WTC11 (cell line): ENCODE data around the gene OR1K1. TPM values are rescaled to one million over a fixed set of nuclear protein-coding genes. Genes with fewer than 3 reads are reported as not detected.

Source experiments
- ATAC-seq: fragments of 200-7000 bp; cut with Tn5 transposase; 2 replicates; pipeline ENCODE4 v1.10.0; 2021; ENCODE audit warnings: mild to moderate bottlenecking, moderate library complexity
- CTCF ChIA-PET: fragments of 300-600 bp; sonication (Branson Sonifier 250); formaldehyde crosslinking; loops from one replicate; lab custom pipeline; 2021; ENCODE audit warnings: antibody characterized with exemption; lab: Charles Lee
- POLR2A ChIA-PET: fragments of 350-600 bp; sonication (Branson Sonifier 250); formaldehyde crosslinking; loops from one replicate; lab custom pipeline; 2021; ENCODE audit warnings: antibody characterized with exemption; lab: Charles Lee
- DNase-seq: peaks from one replicate; pipeline ENCODE4 v3.0.0; 2021; ENCODE audit warnings: low spot score
- H3K27ac Mint-ChIP-seq: 2 replicates; pipeline ENCODE4 v1.8.0; 2021; ENCODE audit warnings: mixed read lengths
- H3K27me3 Mint-ChIP-seq: 2 replicates; pipeline ENCODE4 v1.8.0; 2021; ENCODE audit warnings: low read depth, mild to moderate bottlenecking, moderate library complexity, mixed read lengths
- H3K36me3 Mint-ChIP-seq: 2 replicates; pipeline ENCODE4 v1.8.0; 2021; ENCODE audit warnings: mixed read lengths
- H3K4me1 Mint-ChIP-seq: 2 replicates; pipeline ENCODE4 v1.8.0; 2022; ENCODE audit warnings: mixed read lengths
- H3K4me3 Mint-ChIP-seq: 2 replicates; pipeline ENCODE4 v1.8.0; 2021; ENCODE audit warnings: mild to moderate bottlenecking, moderate library complexity, mixed read lengths
- H3K9me3 Mint-ChIP-seq: 2 replicates; pipeline ENCODE4 v1.8.0; 2021; ENCODE audit warnings: mixed read lengths
- CBFB ChIP-seq: sonication (generic); formaldehyde crosslinking; IDR thresholded peaks from 2 replicates; pipeline ENCODE4 v1.8.1; 2022; ENCODE audit warnings: mild to moderate bottlenecking, low read depth, missing genetic modification reagents
- EMX1 ChIP-seq: fragments of 250-450 bp; sonication (Bioruptor Pico); IDR thresholded peaks from 2 replicates; pipeline ENCODE4 v1.8.0; 2021; ENCODE audit warnings: mild to moderate bottlenecking
- IRF2 ChIP-seq: sonication (generic); formaldehyde crosslinking; IDR thresholded peaks from 2 replicates; pipeline ENCODE4 v1.8.0; 2022; ENCODE audit warnings: low read depth, missing genetic modification reagents, borderline replicate concordance
- SMAD4 ChIP-seq: sonication (generic); formaldehyde crosslinking; IDR thresholded peaks from 2 replicates; pipeline ENCODE4 v1.8.0; 2022; ENCODE audit warnings: mild to moderate bottlenecking, missing genetic modification reagents
- ZNF263 ChIP-seq: sonication (generic); formaldehyde crosslinking; IDR thresholded peaks from 2 replicates; pipeline ENCODE4 v1.8.1; 2022; ENCODE audit warnings: low read depth, mild to moderate bottlenecking, moderate library complexity, missing genetic modification reagents
- ZNF416 ChIP-seq: fragments of 250-450 bp; sonication (Bioruptor Pico); IDR thresholded peaks from 2 replicates; pipeline ENCODE4 v1.9.0; 2021; ENCODE audit warnings: mild to moderate bottlenecking, inconsistent platforms
- ZNF423 ChIP-seq: fragments of 250-450 bp; sonication (Bioruptor Pico); IDR thresholded peaks from 2 replicates; pipeline ENCODE4 v2.1.2; 2022; ENCODE audit warnings: mild to moderate bottlenecking, moderate library complexity
- total RNA-seq: library from RNA; stranded (reverse); gene quantifications from 3 replicates; pipeline ENCODE4 v1.2.3, GENCODE V29; 2021
- TF ChIP-seq, protein P1 (sequence below): fragments of 250-450 bp; sonication (Bioruptor Pico); IDR thresholded peaks from 2 replicates; pipeline ENCODE4 v1.9.0; 2021; ENCODE audit warnings: mild to moderate bottlenecking
- TF ChIP-seq, protein P2 (sequence below): sonication (generic); formaldehyde crosslinking; IDR thresholded peaks from 2 replicates; pipeline ENCODE4 v1.8.0; 2022; ENCODE audit warnings: missing genetic modification reagents
- TF ChIP-seq, protein P3 (sequence below): sonication (generic); formaldehyde crosslinking; IDR thresholded peaks from 2 replicates; pipeline ENCODE4 v1.8.0; 2022; ENCODE audit warnings: mild to moderate bottlenecking, missing genetic modification reagents
- TF ChIP-seq, protein P4 (sequence below): fragments of 250-450 bp; sonication (Bioruptor Pico); IDR thresholded peaks from 2 replicates; pipeline ENCODE4 v1.9.0; 2021; ENCODE audit warnings: mild to moderate bottlenecking, borderline replicate concordance
- TF ChIP-seq, protein P5 (sequence below): sonication (generic); formaldehyde crosslinking; IDR thresholded peaks from 2 replicates; pipeline ENCODE4 v1.8.1; 2023; ENCODE audit warnings: mild to moderate bottlenecking, missing genetic modification reagents
- TF ChIP-seq, protein P6 (sequence below): sonication (generic); formaldehyde crosslinking; IDR thresholded peaks from 2 replicates; pipeline ENCODE4 v1.8.1; 2022; ENCODE audit warnings: mild to moderate bottlenecking, missing genetic modification reagents, moderate library complexity, borderline replicate concordance

Gene OR1K1
- total RNA-seq, 1 experiment from 2014 or later, result not detected

DNA sequence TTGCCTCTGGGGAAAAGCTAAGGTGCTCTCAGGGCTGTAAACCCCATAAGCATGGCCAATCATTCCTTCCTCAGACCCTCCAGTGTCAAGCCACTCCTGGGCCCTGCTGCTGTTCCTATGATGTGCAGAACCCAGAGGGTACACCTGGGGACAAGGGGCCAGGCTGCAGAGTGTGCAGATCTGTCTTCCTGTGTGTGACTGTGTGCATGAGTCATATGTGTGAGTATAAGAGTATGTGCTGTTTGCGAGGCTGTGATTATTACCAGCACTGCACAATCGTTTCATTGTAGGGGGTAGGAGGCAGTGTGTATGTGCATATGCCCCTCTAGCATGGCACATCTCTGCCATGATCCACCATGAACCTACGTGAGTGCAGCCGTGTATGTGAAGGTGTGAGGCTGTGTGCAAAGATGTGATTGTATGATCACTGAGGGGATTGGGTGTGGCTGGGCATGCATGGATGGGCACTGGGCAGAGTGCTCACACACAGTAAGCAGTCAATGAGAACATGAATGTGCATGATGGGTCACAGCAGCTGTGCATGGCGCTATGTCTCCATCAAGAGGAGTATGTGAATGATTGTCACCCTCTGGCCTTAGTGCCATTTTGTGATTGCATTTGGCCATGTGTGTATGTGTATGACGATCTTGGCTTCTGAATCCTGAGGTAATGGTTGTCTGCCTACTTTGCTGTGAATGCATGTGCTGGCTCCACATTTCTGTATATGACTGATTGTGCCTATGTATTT, 2.4 kb upstream of the OR1K1 start:
- no peaks in the 10 kb centered on the region for H3K4me1 Mint-ChIP-seq
- peaks cover 24% of the 10 kb centered on the region for H3K36me3 Mint-ChIP-seq
- H3K27me3 Mint-ChIP-seq, result peaks cover 11% of the 10 kb centered on the region; the same call in 1 of the 2 replicates
- ATAC-seq (no peak), DNase-seq (no peak)
- CTCF ChIA-PET, result no interaction called here
- no peak for TF ChIP-seq ZNF263 (CRISPR knock-in tag)
- H3K9me3 Mint-ChIP-seq, result peaks cover 71% of the 10 kb centered on the region
- H3K27ac Mint-ChIP-seq, result no peak overlapping the region
- no peak overlapping the region for H3K4me3 Mint-ChIP-seq
- POLR2A ChIA-PET, result no interaction called here

DNA sequence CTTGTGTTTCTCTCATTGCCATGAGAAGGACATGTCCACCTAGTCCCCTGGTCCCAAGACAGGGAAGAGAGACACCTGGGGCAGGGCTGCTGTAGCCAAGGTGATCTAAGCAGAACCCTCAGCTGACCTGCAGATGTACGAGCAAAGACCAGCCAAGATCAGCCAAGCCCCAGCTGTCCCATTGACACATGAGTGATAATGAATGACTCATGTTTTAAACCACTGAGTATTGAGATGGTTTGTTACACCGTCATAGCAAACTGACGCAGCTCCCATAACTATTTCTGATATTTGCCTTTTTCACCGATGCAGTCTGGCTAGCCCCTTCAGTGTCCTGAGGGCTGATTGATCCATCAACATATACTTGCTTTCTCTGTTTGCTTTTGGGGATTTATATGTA, 6.7 kb downstream of the OR1K1 start:
- no peak for DNase-seq
- peaks cover 13% of the 10 kb centered on the region for H3K27me3 Mint-ChIP-seq
- no peaks in the 10 kb centered on the region for H3K4me1 Mint-ChIP-seq
- ATAC-seq, result no peak
- ChIA-PET POLR2A (no interaction called here), CTCF (no interaction called here)
- H3K4me3 Mint-ChIP-seq, result no peak overlapping the region
- H3K27ac Mint-ChIP-seq, result no peak overlapping the region
- peaks cover 35% of the 10 kb centered on the region for H3K9me3 Mint-ChIP-seq
- H3K36me3 Mint-ChIP-seq, result peaks cover 16% of the 10 kb centered on the region
- TF ChIP-seq ZNF423, result no peak
- TF ChIP-seq, protein P1, sequence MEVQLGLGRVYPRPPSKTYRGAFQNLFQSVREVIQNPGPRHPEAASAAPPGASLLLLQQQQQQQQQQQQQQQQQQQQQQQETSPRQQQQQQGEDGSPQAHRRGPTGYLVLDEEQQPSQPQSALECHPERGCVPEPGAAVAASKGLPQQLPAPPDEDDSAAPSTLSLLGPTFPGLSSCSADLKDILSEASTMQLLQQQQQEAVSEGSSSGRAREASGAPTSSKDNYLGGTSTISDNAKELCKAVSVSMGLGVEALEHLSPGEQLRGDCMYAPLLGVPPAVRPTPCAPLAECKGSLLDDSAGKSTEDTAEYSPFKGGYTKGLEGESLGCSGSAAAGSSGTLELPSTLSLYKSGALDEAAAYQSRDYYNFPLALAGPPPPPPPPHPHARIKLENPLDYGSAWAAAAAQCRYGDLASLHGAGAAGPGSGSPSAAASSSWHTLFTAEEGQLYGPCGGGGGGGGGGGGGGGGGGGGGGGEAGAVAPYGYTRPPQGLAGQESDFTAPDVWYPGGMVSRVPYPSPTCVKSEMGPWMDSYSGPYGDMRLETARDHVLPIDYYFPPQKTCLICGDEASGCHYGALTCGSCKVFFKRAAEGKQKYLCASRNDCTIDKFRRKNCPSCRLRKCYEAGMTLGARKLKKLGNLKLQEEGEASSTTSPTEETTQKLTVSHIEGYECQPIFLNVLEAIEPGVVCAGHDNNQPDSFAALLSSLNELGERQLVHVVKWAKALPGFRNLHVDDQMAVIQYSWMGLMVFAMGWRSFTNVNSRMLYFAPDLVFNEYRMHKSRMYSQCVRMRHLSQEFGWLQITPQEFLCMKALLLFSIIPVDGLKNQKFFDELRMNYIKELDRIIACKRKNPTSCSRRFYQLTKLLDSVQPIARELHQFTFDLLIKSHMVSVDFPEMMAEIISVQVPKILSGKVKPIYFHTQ, result no peak
- TF ChIP-seq, protein P2, sequence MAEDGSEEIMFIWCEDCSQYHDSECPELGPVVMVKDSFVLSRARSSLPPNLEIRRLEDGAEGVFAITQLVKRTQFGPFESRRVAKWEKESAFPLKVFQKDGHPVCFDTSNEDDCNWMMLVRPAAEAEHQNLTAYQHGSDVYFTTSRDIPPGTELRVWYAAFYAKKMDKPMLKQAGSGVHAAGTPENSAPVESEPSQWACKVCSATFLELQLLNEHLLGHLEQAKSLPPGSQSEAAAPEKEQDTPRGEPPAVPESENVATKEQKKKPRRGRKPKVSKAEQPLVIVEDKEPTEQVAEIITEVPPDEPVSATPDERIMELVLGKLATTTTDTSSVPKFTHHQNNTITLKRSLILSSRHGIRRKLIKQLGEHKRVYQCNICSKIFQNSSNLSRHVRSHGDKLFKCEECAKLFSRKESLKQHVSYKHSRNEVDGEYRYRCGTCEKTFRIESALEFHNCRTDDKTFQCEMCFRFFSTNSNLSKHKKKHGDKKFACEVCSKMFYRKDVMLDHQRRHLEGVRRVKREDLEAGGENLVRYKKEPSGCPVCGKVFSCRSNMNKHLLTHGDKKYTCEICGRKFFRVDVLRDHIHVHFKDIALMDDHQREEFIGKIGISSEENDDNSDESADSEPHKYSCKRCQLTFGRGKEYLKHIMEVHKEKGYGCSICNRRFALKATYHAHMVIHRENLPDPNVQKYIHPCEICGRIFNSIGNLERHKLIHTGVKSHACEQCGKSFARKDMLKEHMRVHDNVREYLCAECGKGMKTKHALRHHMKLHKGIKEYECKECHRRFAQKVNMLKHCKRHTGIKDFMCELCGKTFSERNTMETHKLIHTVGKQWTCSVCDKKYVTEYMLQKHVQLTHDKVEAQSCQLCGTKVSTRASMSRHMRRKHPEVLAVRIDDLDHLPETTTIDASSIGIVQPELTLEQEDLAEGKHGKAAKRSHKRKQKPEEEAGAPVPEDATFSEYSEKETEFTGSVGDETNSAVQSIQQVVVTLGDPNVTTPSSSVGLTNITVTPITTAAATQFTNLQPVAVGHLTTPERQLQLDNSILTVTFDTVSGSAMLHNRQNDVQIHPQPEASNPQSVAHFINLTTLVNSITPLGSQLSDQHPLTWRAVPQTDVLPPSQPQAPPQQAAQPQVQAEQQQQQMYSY (CRISPR knock-in tag), result no peak
- TF ChIP-seq IRF2, result no peak

DNA sequence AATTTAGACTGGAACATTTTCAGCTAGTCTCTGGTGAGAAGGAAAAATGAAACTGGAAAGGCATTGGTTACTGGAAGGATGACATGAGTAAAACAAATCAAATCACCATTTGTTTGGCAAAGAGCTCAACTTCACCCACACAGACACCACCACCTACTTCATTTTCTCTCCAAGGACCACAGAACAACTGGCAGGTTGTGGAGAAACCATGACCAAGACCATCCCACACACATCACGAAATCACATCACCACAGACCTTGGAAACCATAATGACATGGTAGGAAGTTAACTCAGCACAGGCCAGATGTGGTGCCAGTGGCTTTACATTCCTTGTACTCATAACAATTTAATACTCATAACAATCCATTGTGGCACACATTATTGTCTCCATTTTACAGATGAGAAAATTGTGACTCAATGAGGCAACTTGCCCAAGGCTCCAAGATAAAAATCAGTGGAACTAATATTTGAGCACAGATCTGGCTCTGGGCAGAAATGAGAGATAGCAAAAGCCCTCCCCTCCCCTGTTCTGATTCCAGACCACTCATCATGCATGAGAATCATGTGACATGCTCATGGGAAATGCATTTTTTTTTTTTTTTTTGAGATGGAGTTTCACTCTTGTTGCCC, 7.5 kb downstream of the OR1K1 start:
- ATAC-seq (no peak), DNase-seq (no peak)
- Mint-ChIP-seq H3K36me3 (peaks cover 14% of the 10 kb centered on the region), H3K27me3 (peaks cover 13% of the 10 kb centered on the region), H3K9me3 (peaks cover 31% of the 10 kb centered on the region), H3K4me3 (no peak overlapping the region), H3K27ac (no peak overlapping the region), H3K4me1 (no peaks in the 10 kb centered on the region)
- POLR2A ChIA-PET, result no interaction called here
- CTCF ChIA-PET, result interaction anchor here (1.2 to 3.5 kb wide), 2 partner anchors 309 to 708 kb away, joined by 4 to 19 read pairs; no protein-coding TSS in a partner anchor
- no peak for TF ChIP-seq IRF2
- TF ChIP-seq SMAD4 (CRISPR knock-in tag), result no peak
- TF ChIP-seq, protein P3, sequence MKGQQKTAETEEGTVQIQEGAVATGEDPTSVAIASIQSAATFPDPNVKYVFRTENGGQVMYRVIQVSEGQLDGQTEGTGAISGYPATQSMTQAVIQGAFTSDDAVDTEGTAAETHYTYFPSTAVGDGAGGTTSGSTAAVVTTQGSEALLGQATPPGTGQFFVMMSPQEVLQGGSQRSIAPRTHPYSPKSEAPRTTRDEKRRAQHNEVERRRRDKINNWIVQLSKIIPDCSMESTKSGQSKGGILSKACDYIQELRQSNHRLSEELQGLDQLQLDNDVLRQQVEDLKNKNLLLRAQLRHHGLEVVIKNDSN (CRISPR knock-in tag), result no peak
- TF ChIP-seq, protein P4, sequence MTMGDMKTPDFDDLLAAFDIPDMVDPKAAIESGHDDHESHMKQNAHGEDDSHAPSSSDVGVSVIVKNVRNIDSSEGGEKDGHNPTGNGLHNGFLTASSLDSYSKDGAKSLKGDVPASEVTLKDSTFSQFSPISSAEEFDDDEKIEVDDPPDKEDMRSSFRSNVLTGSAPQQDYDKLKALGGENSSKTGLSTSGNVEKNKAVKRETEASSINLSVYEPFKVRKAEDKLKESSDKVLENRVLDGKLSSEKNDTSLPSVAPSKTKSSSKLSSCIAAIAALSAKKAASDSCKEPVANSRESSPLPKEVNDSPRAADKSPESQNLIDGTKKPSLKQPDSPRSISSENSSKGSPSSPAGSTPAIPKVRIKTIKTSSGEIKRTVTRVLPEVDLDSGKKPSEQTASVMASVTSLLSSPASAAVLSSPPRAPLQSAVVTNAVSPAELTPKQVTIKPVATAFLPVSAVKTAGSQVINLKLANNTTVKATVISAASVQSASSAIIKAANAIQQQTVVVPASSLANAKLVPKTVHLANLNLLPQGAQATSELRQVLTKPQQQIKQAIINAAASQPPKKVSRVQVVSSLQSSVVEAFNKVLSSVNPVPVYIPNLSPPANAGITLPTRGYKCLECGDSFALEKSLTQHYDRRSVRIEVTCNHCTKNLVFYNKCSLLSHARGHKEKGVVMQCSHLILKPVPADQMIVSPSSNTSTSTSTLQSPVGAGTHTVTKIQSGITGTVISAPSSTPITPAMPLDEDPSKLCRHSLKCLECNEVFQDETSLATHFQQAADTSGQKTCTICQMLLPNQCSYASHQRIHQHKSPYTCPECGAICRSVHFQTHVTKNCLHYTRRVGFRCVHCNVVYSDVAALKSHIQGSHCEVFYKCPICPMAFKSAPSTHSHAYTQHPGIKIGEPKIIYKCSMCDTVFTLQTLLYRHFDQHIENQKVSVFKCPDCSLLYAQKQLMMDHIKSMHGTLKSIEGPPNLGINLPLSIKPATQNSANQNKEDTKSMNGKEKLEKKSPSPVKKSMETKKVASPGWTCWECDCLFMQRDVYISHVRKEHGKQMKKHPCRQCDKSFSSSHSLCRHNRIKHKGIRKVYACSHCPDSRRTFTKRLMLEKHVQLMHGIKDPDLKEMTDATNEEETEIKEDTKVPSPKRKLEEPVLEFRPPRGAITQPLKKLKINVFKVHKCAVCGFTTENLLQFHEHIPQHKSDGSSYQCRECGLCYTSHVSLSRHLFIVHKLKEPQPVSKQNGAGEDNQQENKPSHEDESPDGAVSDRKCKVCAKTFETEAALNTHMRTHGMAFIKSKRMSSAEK (CRISPR knock-in tag), result no peak
- TF ChIP-seq, protein P5, sequence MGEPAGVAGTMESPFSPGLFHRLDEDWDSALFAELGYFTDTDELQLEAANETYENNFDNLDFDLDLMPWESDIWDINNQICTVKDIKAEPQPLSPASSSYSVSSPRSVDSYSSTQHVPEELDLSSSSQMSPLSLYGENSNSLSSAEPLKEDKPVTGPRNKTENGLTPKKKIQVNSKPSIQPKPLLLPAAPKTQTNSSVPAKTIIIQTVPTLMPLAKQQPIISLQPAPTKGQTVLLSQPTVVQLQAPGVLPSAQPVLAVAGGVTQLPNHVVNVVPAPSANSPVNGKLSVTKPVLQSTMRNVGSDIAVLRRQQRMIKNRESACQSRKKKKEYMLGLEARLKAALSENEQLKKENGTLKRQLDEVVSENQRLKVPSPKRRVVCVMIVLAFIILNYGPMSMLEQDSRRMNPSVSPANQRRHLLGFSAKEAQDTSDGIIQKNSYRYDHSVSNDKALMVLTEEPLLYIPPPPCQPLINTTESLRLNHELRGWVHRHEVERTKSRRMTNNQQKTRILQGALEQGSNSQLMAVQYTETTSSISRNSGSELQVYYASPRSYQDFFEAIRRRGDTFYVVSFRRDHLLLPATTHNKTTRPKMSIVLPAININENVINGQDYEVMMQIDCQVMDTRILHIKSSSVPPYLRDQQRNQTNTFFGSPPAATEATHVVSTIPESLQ (CRISPR knock-in tag), result no peak
- no peak for TF ChIP-seq ZNF263 (CRISPR knock-in tag)
- no peak for TF ChIP-seq CBFB (CRISPR knock-in tag)
- TF ChIP-seq ZNF416 (CRISPR knock-in tag), result no peak
- TF ChIP-seq EMX1 (CRISPR knock-in tag), result no peak
- TF ChIP-seq, protein P6, sequence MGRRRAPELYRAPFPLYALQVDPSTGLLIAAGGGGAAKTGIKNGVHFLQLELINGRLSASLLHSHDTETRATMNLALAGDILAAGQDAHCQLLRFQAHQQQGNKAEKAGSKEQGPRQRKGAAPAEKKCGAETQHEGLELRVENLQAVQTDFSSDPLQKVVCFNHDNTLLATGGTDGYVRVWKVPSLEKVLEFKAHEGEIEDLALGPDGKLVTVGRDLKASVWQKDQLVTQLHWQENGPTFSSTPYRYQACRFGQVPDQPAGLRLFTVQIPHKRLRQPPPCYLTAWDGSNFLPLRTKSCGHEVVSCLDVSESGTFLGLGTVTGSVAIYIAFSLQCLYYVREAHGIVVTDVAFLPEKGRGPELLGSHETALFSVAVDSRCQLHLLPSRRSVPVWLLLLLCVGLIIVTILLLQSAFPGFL, result no peak
